MG63 (cell line): ENCODE data around the gene TRIM34. TPM values are rescaled to one million over a fixed set of nuclear protein-coding genes. Genes with fewer than 3 reads are reported as not detected.
"Not testable (repeated sequence)": the region's sequence is repeated elsewhere in the genome, so short reads cannot be mapped to it uniquely, and the experiment has no call there.

Experiments used
- DNase-seq: peaks from one replicate; pipeline ENCODE4 v3.0.0-alpha.2; 2020
- H3K27me3 ChIP-seq: fragments of 250-450 bp; sonication (Bioruptor Pico); 2 replicates; pipeline ENCODE4 v1.5.1; 2020; ENCODE audit warnings: mild to moderate bottlenecking, moderate library complexity
- H3K36me3 ChIP-seq: fragments of 250-450 bp; sonication (Bioruptor Pico); 2 replicates; pipeline ENCODE4 v1.5.1; 2020; ENCODE audit warnings: mild to moderate bottlenecking, moderate library complexity
- H3K4me3 ChIP-seq: fragments of 250-450 bp; sonication (Bioruptor Pico); 2 replicates; pipeline ENCODE4 v1.5.1; 2020; ENCODE audit warnings: mild to moderate bottlenecking, moderate library complexity
- H3K9me3 ChIP-seq: fragments of 250-450 bp; sonication (Bioruptor Pico); 2 replicates; pipeline ENCODE4 v1.5.1; 2020; ENCODE audit warnings: mild to moderate bottlenecking, moderate library complexity
- total RNA-seq: library from RNA; depleted of rRNA; stranded (reverse); fragments of >200 nt; shearing (Covaris generic); gene quantifications from 2 replicates; pipeline ENCODE4 v1.2.3, GENCODE V29; 2014; ENCODE audit warnings: low replicate concordance; rRNA removed

TRIM34 gene, protein sequence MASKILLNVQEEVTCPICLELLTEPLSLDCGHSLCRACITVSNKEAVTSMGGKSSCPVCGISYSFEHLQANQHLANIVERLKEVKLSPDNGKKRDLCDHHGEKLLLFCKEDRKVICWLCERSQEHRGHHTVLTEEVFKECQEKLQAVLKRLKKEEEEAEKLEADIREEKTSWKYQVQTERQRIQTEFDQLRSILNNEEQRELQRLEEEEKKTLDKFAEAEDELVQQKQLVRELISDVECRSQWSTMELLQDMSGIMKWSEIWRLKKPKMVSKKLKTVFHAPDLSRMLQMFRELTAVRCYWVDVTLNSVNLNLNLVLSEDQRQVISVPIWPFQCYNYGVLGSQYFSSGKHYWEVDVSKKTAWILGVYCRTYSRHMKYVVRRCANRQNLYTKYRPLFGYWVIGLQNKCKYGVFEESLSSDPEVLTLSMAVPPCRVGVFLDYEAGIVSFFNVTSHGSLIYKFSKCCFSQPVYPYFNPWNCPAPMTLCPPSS
- total RNA-seq: 10.7 and 10.8 TPM in 2 replicates

DNA sequence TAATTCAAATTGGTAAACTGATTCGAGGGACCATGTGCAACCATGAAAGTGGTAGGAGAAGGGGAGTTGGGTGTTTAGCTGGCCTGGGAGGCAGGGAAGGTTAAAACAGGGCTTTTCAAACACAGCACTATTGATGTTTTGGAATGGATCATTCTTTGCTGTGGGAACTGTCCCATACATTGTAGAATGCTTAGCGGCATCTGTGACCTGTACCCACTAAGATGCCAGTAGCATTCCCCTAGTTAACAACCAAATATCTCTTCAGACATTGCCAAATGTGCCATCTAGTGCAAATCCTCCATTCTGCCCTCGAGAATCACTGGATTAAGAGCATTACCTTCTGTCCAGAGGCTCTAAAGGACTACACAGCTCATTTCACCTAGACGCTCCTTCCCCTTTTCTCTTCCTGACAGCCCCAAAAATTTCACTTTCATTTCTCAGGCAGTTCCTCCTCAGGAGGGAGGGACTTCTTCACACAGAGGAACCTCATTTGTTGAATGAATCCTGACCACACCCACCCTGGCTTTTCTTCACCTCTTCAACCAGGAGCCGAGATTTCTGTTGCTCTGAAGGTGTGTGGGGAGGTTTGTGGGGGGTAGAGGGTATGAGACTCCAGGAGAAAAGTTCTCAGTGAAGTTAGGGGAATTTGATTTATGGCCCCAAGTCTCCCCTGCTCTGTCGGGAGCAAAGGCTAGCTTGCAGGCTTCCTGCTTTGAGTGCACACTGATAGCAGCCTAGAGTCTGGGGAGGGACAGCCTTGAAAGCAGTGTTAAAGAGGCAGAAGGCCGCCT lies at the start of gene TRIM34:
Gene TRIM34, plus strand, starts transcription at position 513 of the 791 bp plus-strand sequence. CDS start 7,331 bp downstream, outside the sequence.
- no peaks in the 10 kb centered on the region for H3K36me3 ChIP-seq
- H3K27me3 ChIP-seq: no peaks in the 10 kb centered on the region
- H3K4me3 ChIP-seq: peak within 1 kb of the TSS; percentile 89
- DNase-seq: peak; percentile 51
- no peaks in the 10 kb centered on the region for H3K9me3 ChIP-seq

DNA sequence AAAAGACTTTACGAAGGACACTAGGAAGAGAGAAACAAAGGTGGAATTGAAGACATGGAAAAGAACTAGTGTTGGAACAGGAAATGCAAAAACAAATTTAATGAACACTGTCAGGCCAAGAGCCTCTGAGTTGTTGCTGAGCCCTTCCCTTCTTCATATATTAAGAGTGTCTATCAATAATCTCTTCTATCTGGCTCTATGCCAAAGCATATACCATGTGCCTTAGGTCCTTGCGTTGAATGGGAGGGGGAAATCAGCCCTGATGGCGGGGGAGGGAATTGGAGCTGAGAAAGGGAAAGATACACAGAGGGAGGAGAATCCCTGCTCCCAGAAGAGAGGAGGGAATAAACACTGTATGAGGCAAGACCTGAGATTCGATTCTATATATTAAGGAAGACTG lies 49.6 kb upstream of the TRIM34 start:
- no peaks in the 10 kb centered on the region for H3K9me3 ChIP-seq
- no peaks in the 10 kb centered on the region for H3K36me3 ChIP-seq
- no peaks in the 10 kb centered on the region; the same call in 1 of the 2 replicates for H3K27me3 ChIP-seq
- DNase-seq: no peak
- no peak overlapping the region for H3K4me3 ChIP-seq

GRCh38 chr11:5577101-5577500 lies 47.7 kb upstream of the TRIM34 start:
- Histone ChIP-seq H3K36me3 (no peaks in the 10 kb centered on the region), H3K4me3 (no peak overlapping the region), H3K9me3 (no peaks in the 10 kb centered on the region), H3K27me3 (no peaks in the 10 kb centered on the region; the same call in 1 of the 2 replicates)
- no peak for DNase-seq

DNA sequence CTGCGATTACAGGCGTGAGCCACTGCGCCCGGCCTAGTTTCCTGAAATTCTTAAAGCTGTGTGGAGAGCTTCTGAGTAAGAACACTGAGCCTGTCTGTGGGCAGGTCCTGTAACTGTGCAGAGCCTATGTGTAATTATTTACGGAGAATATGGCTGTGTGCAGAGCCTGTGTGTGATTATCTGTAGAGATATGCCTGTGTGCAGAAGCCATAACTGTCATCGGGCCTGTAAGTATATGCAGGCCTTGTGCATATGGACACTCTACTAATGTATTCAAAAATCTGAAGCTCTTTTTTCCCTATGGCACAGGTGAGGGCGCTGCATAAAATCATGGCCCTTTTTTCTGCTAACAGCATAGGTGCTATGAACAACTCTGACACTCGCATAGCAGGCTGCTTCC lies 44.2 kb upstream of the TRIM34 start, which contains the start of gene OR52B6:
Gene OR52B6, plus strand, starts transcription at position 301 of the 400 bp plus-strand sequence. Its CDS starts 0 bp downstream, at position 301.
- no peak for DNase-seq
- Histone ChIP-seq H3K9me3 (no peaks in the 10 kb centered on the region), H3K4me3 (no peak within 1 kb of the TSS), H3K36me3 (no peaks in the 10 kb centered on the region), H3K27me3 (no peaks in the 10 kb centered on the region; the same call in 1 of the 2 replicates)

DNA sequence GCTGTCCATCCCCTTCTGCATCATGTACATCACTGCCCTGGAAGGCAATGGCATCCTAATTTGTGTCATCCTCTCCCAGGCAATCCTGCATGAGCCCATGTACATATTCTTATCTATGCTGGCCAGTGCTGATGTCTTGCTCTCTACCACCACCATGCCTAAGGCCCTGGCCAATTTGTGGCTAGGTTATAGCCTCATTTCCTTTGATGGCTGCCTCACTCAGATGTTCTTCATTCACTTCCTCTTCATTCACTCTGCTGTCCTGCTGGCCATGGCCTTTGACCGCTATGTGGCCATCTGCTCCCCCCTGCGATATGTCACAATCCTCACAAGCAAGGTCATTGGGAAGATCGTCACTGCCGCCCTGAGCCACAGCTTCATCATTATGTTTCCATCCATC lies 43.8 kb upstream of the TRIM34 start:
- no peaks in the 10 kb centered on the region for H3K36me3 ChIP-seq
- no peak overlapping the region for H3K4me3 ChIP-seq
- no peak for DNase-seq
- no peaks in the 10 kb centered on the region for H3K9me3 ChIP-seq
- H3K27me3 ChIP-seq: no peaks in the 10 kb centered on the region; the same call in 1 of the 2 replicates

- H3K9me3 ChIP-seq, H3K4me3 ChIP-seq, H3K36me3 ChIP-seq, H3K27me3 ChIP-seq, DNase-seq: not testable (repeated sequence)
These were observed 40.3 kb upstream of the TRIM34 start for GRCh38 chr11:5584458-5584857.

- not testable (repeated sequence) for H3K4me3 ChIP-seq, H3K9me3 ChIP-seq, H3K36me3 ChIP-seq, DNase-seq, H3K27me3 ChIP-seq
These were observed 34.9 kb upstream of the TRIM34 start for GRCh38 chr11:5589906-5590305.

GRCh38 chr11:5591613-5592012 lies 33.2 kb upstream of the TRIM34 start:
- no peaks in the 10 kb centered on the region for H3K9me3 ChIP-seq
- DNase-seq: no peak
- H3K36me3 ChIP-seq: no peaks in the 10 kb centered on the region
- H3K4me3 ChIP-seq: no peak overlapping the region
- no peaks in the 10 kb centered on the region for H3K27me3 ChIP-seq

DNA sequence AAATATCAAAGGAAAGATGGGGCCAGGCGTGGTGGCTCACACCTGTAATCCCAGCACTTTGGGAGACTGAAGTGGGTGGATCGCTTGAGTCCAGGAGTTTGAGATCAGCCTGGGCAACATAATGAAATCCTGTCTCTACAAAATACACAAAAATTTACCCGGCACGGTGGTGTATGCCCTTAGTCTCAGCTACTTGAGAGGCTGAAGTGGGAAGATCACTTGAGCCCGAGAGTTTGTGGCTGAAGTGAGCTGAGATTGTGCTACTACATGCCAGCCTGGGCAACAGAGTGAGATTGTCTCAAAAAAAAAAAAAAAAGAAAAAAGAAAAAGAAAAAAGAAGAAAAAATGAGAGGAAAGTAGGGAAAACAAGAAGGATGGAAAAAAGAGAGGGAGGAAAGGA lies 32.2 kb upstream of the TRIM34 start:
- no peak overlapping the region for H3K4me3 ChIP-seq
- no peaks in the 10 kb centered on the region for H3K9me3 ChIP-seq
- H3K27me3 ChIP-seq: no peaks in the 10 kb centered on the region
- H3K36me3 ChIP-seq: no peaks in the 10 kb centered on the region
- no peak for DNase-seq

GRCh38 chr11:5593146-5593545 lies 31.7 kb upstream of the TRIM34 start:
- no peak for DNase-seq
- no peaks in the 10 kb centered on the region for H3K27me3 ChIP-seq
- no peaks in the 10 kb centered on the region for H3K36me3 ChIP-seq
- H3K4me3 ChIP-seq: no peak overlapping the region
- no peaks in the 10 kb centered on the region for H3K9me3 ChIP-seq

- peak within 1 kb of the TSS; percentile 43 for H3K4me3 ChIP-seq
- peak; percentile 71 for DNase-seq
- no peaks in the 10 kb centered on the region for H3K36me3 ChIP-seq
- no peaks in the 10 kb centered on the region for H3K27me3 ChIP-seq
- H3K9me3 ChIP-seq: no peaks in the 10 kb centered on the region
These were observed 28.1 kb upstream of the TRIM34 start, which contains the start of gene TRIM6 for GRCh38 chr11:5596607-5597201. Gene TRIM6, plus strand, starts transcription at chr11:5596637. Its CDS starts 261 bp downstream, at chr11:5596898.

GRCh38 chr11:5597953-5598352 lies 26.8 kb upstream of the TRIM34 start:
- DNase-seq: no peak
- no peaks in the 10 kb centered on the region for H3K9me3 ChIP-seq
- H3K27me3 ChIP-seq: no peaks in the 10 kb centered on the region
- H3K4me3 ChIP-seq: no peak overlapping the region
- H3K36me3 ChIP-seq: no peaks in the 10 kb centered on the region

GRCh38 chr11:5600374-5600851 lies 24.4 kb upstream of the TRIM34 start:
- Histone ChIP-seq H3K27me3 (no peaks in the 10 kb centered on the region), H3K9me3 (no peaks in the 10 kb centered on the region), H3K36me3 (no peaks in the 10 kb centered on the region), H3K4me3 (no peak overlapping the region)
- DNase-seq: peak; percentile 60

- not testable (repeated sequence) for H3K9me3 ChIP-seq, H3K36me3 ChIP-seq, DNase-seq, H3K27me3 ChIP-seq, H3K4me3 ChIP-seq
These were observed 22.0 kb upstream of the TRIM34 start for GRCh38 chr11:5602791-5603190.

DNA sequence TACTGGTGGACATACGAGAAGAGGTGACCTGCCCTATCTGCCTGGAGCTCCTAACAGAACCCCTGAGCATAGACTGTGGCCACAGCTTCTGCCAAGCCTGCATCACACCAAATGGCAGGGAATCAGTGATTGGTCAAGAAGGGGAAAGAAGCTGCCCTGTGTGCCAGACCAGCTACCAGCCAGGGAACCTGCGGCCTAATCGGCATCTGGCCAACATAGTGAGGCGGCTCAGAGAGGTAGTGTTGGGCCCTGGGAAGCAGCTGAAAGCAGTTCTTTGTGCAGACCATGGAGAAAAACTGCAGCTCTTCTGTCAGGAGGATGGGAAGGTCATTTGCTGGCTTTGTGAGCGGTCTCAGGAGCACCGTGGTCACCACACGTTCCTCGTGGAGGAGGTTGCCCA lies 21.5 kb upstream of the TRIM34 start:
- Histone ChIP-seq H3K36me3 (no peaks in the 10 kb centered on the region), H3K27me3 (no peaks in the 10 kb centered on the region), H3K4me3 (no peak overlapping the region), H3K9me3 (no peaks in the 10 kb centered on the region)
- peak; percentile 38 for DNase-seq

- Histone ChIP-seq H3K9me3 (no peaks in the 10 kb centered on the region), H3K36me3 (no peaks in the 10 kb centered on the region), H3K27me3 (no peaks in the 10 kb centered on the region), H3K4me3 (no peak overlapping the region)
- no peak for DNase-seq
These were observed 19.9 kb upstream of the TRIM34 start for GRCh38 chr11:5604896-5605295.

GRCh38 chr11:5605849-5606248 lies 19.0 kb upstream of the TRIM34 start:
- Histone ChIP-seq H3K4me3 (no peak overlapping the region), H3K36me3 (no peaks in the 10 kb centered on the region), H3K9me3 (no peaks in the 10 kb centered on the region), H3K27me3 (no peaks in the 10 kb centered on the region)
- peak; percentile 58 for DNase-seq
